NCI-H774 (cell line): ENCODE results near the gene TM7SF3.
A peak's percentile ranks its signal among the peaks of the same experiment; 100 is the strongest.
"Not testable (repeated sequence)": the region's sequence is repeated elsewhere in the genome, so short reads cannot be mapped to it uniquely, and the experiment has no call there.

Experiments used
- DNase-seq: peaks from one replicate; lab custom pipeline; 2025; lab: John Stamatoyannopoulos, UW

Gene TM7SF3, protein sequence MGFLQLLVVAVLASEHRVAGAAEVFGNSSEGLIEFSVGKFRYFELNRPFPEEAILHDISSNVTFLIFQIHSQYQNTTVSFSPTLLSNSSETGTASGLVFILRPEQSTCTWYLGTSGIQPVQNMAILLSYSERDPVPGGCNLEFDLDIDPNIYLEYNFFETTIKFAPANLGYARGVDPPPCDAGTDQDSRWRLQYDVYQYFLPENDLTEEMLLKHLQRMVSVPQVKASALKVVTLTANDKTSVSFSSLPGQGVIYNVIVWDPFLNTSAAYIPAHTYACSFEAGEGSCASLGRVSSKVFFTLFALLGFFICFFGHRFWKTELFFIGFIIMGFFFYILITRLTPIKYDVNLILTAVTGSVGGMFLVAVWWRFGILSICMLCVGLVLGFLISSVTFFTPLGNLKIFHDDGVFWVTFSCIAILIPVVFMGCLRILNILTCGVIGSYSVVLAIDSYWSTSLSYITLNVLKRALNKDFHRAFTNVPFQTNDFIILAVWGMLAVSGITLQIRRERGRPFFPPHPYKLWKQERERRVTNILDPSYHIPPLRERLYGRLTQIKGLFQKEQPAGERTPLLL

DNA sequence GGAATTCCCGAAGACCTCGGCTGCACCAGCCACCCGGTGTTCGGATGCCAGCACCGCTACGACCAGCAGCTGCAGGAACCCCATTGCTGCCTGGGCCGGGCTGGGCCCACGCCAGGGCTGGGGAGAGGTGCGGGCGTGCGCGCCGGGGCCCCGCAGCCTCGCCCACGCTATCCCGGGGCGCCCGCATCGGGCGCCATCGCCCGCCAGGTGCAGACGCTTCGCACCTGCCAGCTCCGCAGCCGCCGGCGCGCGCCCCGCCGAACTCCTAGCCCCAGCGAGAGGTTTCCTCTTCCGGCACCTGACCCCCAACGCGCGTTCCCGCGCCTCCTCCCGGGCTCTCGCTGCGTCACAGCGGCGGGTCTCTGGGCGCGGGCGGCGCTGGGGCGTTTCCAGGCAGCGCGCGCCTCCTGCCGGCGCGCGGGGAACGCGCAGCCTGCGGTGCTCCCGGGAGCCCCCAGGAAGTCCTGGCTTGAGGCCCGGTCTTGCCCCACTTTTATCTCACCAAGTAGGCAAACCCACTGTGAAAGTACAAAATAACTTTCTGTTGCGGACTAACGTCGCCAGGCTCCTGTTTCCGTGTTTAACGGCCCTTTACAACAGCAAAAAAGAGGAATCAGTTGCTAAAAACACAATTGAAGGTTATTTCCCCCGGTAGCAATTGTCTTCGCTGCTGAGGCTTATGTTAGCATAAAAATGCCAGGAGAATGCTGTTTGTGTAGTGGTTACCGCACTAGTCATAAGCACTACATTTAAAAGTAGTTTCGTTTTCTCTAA lies at the start of gene TM7SF3:
TSS of gene TM7SF3 (minus strand) at position 300 of the 774 bp plus-strand sequence. CDS start at position 84, 216 bp downstream.
- DNase-seq = peak; percentile 98

DNA sequence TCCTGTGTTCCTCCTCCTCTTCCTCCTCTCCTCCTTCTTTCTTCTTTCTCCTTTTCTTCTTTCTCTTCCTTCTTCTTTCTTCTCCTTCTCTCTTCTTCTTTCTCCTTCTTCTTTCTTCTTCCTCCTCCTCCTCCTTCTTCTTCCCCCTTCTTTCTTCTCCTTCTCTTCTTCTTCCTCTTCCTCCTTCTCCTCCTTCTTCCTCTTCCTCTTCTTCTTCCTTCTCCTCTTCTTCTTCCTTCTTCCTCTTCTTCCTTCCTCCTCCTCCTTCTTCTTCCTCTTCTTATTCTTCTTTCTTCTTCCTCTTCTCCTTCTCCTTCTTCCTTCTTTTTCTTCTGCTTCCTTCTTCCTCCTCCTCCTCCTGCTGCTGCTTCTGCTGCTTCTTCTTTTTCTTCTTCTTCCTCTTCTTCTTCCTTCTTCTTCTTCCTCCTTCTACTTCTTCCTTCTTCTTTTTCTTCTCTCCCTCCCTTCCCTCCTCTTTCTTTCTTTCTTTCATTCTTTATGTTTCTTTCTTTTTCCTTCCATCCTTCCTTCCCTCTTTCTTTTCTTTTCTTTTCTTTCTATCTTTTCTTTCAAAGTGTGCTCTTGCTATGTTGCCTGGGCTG lies 49.2 kb upstream of the TM7SF3 start:
- DNase-seq = no peak

DNA sequence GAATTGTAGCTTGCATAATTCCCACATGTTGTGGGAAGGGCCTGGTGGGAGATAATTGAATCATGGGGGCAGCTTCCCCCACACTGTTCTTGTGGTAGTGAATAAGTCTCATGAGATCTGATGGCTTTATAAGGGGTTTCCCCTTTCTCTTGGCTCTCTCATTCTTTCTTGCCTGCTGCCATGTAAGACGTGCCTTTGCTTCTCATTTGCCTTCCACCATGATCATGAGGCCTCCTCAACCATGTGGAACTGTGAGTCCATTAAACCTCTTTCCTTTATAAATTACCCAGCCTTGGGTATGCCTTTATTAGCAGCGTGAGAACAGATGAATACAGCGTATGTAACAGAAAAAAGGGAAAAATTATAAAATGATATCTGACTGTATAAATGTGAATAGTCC lies 47.1 kb upstream of the TM7SF3 start:
- DNase-seq = no peak

DNA sequence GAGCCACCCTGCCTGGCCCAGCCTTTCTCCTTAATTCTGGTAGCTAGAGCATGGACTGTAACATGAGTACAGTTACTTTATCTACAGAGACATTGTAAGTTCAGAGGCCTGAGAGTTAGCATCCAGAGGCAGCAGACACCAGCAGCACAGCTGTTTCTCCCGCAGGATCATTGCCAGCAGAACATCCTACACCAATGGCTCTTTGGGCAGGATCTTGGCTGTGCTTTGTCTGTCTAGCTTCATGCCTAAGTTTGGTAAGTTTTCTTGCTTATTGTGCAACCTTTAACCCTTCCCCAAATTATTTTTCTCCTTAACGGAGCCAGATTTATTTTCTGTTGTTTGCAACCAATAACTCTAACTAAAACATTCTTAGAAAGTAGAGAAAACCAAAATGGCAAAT lies 46.6 kb upstream of the TM7SF3 start:
- no peak for DNase-seq

DNA sequence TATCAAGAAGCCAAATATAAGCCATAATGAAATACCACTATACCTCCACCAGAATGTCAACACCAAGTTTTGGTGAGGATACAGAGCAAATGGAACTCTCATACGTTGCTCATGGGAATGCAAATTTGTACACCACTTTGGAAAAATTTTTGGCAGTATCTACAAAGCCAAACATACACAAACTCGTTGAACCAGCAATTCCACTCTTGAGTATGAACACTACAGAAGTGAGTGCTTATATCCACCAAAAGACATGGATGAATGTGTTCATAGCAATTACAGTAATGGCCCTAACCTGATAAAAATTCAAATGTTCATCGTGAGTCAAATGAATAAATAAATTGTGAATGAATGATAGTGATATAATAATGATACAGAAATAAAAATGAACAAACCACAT lies 43.4 kb upstream of the TM7SF3 start:
- DNase-seq = peak; percentile 47

DNA sequence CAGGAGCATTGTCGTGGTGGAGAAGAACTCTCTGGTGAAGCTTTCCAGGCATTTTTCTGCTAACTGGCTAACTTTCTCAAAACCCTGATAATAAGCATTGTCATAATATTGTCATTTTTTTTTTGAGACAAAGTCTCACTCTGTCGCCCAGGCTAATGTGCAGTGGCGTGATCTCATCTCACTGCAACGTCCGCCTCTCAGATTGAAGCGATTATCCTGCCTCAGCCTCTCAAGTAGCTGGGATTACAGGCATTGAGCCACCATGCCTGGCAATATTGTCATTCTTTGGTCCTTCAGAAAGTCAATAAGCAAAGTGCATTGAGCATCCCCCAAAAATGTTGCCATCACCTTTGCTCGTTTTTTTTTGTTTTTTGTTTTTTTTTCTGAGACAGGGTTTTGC lies 41.8 kb upstream of the TM7SF3 start:
- DNase-seq = no peak

DNA sequence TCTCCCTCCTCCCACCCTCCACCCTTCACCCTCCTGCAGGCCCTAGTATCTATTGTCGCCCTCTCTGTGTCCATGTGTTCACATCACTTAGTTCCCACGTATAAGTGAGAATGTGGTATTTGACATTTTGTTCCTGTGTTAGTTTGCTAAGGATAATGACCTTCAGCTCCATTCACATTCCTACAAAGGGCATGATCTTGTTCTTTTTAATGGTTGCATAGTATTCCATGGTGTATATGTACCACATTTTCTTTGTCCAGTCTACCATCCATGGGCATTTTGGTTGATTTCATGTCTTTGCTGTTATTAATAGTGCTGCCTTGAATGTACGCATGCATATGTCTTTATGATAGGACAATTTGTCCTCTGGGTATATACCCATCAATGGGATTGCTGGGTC lies 38.6 kb upstream of the TM7SF3 start:
- DNase-seq = no peak

DNA sequence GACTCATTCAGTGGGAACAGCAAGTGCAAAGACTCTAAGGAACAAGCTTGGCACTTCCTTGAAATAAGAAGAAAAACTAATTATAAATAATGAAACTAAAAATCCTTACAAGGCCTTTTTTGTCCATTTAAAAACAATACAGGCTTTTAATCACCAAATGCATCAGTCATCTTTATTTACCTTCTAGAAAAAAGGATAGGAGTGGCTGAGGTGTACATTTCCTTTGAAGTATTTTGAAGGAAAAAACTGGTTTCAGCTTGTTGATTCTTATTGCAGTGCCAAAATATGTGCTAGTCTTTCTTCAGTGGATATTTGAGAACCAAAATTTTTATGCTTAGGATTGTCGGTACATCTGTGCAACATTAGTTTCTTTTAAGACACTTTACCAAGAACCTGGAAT lies 38.0 kb upstream of the TM7SF3 start:
- no peak for DNase-seq

DNA sequence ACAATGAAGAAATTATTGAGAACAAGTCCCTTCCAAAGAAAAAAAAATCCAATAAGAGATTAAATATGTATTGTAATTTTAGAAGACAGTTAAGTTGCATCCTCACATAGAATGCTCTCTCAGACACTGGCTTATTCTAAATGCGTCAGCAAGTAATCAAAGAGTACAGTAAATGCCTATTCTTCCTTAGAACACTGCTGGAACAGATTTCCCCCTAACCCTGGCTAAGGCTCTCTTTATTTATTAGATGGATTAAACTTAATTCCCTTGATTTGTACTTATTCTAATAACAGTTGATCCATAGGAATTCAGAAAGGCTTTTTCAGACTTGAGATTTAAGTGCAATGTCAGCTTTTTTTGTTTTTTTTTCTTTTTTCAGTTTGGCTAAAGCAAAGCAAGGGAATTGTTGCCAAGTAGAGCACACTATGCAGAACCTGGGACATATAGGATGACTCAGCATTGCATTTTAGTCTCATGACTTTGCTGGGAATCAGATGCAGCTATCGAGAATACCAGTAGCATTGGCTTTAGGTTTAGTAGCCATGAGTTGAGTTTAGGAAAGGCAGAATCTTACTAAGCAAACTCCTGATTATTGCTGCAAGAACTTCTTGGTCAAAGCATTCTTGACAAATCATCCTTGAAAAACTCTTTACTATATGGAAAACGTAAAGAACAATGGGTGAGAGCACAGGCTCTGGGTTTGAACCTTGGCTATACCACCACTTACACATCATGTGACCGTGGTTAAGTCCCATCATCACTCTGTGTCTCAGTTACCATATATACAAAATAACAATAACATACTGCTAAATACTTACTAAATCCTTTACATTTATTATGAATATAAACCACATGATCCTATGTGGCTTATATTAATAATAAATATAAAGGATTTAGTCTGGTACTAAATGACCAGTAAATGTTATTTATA lies 34.9 kb upstream of the TM7SF3 start:
- DNase-seq = no peak

DNA sequence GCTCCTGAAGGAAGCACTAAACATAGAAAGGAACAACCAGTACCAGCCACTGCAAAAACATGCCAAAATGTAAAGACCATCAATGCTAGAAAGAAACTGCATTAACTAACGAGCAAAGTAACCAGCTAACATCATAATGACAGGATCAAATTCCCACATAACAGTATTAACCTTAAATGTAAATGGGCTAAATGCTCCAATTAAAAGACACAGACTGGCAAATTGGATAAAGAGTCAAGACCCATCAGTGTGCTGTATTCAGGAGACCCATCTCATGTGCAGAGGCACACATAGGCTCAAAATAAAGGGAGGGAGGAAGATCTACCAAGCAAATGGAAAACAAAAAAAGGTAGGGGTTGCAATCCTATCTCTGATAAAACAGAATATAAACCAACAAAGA lies 27.8 kb upstream of the TM7SF3 start:
- DNase-seq = not testable (repeated sequence)

DNA sequence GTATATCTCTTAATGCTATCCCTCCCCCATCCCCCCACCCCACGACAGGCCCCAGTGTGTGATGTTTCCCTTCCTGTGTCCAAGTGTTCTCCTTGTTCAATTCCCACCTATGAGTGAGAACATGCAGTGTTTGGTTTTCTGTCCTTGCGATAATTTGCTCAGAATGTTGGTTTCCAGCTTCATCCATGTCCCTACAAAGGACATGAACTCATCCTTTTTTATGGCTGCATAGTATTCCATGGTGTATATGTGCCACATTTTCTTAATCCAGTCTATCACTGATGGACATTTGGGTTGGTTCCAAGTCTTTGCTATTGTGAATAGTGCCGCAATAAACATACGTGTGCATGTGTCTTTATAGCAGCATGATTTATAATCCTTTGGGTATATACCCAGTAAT lies 26.5 kb upstream of the TM7SF3 start:
- DNase-seq = not testable (repeated sequence)

DNA sequence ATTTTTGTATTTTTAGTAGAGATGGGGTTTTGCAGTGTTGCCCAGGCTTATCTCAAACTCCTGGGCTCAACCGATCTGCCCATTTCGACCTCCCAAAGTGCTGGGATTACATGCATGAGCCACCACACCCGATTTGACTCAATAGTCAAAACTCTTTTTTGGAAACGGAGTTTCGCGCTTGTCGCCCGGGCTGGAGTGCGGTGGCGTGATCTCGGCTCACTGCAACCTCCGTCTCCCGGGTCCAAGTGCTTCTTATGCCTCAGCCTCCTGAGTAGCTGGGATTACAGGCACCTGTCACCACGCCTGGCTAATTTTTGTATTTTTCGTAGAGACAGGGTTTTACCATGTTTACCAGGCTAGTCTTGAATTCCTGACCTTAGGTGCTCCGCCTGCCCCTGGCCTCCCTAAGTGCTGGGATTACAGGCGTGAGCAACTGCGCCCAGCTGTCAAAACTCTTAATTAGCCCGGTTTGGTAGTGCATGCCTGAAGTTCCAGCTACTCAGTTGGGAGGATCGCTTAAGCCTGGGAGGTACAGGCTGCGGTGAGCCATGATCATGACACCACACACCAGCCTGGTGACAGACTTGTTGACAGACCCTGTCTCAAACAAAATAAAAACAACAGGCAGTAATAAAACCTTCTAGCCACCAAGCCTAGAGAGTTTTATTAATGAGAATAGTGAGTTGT lies 20.6 kb upstream of the TM7SF3 start:
- no peak for DNase-seq

DNA sequence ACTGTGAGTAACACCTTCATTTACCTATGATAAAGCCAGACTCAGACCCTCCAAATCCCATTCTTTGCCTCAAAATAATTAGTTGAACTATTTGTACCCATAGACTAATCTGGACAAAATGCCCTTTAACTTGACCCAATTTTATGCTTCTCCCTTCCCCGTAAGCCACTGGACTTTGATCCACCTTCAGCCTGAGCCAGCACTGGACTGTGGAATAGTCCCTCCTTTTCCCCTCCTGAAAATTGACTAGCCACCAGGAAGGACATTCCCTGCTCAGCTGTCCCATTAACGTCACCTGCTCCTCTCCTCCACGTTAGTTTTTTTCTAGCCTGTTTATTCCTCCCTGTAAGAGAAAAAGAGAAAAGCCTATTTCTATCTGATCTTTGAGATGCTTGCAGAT lies 18.5 kb upstream of the TM7SF3 start:
- DNase-seq = no peak

DNA sequence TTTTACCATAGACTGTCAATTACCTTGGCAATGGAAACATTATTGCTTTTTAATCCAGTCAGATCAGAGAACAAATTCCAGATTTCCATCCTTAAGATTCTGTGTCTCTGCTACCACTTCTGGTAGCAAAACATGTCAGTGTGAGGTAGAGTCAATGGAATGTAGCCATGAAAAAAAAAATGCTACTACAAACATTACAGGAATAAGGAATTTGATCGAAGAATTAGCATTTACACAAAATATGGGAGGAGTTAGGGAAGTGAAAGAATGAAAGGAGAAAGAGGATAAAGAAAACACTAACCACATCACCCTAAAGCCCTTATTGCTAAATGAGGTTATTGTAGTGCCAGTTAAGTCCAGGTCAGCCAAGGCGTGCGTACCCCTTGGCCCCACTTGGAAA lies 17.3 kb upstream of the TM7SF3 start:
- no peak for DNase-seq

DNA sequence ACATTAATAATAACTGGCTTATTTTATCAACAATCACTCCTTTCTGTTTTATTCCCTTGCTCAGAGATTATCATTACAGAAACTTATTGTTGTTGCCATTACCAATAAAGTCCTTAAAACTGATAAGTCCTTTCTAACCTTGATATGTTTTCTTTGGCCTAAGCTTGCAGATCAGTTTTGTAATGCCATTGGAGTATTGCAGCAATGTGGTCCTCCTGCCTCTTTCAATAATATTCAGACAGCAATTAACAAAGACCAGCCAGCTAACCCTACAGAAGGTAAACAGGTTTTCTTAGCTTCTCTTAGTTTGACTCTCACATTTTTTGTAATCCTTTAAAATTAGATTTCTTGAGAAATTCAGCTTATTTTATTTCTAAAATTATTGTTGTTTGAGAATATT lies 12.1 kb upstream of the TM7SF3 start:
- no peak for DNase-seq

DNA sequence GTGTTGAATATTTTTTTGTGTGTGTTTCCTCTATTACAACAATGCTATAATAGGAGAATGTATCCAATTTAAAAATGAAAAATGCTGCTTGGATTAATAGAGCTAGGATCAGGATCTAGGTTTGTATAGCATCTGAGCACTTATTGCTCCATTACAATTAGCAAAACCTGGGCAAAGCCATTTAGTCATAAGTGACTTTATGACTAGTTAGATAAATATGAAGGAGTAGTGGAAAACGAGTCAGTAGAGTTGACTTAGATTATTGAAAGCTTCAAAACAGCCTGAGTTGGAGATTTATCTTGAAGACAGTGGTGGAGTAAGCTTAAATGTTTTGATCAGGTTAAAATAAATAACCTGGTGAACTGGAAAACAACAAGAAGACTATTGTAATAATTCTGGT lies 10.9 kb upstream of the TM7SF3 start:
- no peak for DNase-seq

DNA sequence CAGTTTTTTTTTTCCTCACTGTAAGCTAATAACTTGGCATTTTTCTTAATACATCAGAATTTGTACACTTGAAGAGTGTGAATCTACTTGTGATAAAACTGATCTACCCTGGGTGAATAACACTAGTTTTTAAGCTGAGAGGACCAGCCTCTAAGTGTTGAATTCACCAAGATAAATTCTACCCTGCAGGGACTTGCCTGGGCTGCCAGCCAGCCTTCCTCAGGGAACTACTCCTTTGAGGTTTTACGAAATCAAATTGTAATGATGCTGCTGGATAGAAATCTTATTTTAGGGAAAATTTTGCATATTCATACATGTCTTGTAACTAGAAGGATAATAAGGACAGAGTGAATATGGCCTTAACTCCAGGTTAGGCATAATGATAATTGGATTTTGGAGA lies 10.1 kb upstream of the TM7SF3 start:
- no peak for DNase-seq

DNA sequence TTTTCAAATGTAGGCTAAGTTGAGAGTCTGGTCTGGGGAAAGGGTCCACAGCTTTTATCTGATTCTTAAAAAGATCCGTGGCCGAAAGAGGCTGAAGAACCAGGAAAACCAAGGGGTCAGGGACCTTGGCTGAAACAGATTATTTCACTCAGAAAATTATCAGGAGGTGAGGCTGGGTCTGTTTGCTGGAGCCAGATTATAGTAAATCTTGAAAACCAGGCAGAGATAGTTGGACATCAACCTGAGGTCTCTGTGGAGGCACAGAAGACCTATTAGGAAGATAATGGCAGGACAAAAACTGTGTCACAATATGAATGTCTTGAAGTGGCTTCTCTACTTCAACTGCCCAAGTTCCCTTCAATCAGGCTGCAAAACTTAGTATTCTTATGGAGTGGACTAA lies 6.6 kb upstream of the TM7SF3 start:
- no peak for DNase-seq

DNA sequence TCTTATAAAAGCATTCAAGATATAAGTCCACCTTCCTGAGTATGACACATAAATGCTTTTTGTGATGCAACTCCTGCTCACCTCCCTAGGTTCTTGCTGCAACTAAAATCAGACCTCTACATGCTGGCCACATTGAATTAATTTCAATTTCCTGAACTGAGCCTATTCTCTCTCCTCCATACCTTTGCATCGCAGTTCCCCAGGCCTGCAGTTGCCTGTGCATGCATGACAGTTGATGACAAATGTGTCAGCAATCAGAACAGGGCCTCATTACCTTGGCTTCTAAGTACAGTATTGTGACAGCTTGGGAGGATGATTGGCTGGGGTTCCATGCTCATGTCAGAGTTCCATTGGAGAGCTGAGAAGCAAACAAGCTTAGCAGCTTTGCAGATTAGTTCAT lies 3.9 kb upstream of the TM7SF3 start:
- no peak for DNase-seq

DNA sequence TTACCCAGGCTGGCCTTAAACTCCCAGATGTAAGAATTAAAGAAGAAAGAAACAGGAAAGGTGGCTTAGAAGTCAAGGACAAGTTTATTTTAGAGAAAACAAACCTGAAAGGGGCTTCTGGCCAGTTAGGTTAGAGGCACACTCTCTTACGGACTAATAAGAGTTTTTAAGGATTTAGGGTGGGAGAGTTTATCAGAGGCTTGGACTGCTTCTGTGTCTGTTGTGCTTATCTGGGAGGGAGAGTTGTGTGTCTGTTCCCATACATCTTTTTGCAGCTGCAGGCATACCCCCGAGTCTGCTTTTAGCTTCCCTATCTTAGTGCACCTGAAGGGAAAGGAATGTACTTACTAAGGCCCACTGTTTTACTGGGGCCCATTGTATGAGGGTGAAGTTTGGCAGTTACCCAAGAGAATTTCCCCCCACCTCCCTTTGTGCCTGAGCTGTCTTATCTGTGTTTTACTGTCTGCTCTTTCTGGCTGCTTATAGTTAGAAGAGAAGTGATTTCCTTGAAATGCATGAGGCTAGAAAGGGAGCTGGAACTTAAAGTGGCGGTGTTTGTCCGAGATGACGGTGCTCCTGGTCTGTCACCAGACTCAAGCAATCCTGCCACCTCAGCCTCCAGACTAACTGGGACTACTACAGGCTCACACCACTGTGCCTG lies 3.1 kb upstream of the TM7SF3 start:
- DNase-seq = not testable (repeated sequence)

DNA sequence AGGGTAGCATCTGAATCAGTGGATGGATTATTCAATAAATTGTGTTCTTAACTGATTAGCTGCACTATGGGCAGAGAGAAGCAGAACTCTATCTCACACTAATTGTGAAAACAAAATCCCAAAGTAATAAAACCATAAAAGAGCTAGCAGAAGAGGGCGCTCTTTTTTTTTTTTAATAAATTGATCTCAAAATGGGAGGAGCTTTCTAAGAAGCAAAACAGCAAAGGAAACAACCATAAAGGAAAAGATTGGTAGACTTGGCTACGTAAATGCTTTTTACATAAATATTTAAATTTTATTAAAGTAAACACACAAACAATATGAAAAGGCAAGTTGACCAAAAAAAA lies 1.5 kb upstream of the TM7SF3 start:
- peak; percentile 9 for DNase-seq
